Naive B cell (primary cell): Measurements from ENCODE around the gene CHTF18. TPM values are rescaled to one million over a fixed set of nuclear protein-coding genes. Genes with fewer than 3 reads are reported as not detected.

Source experiments
- ATAC-seq, 2 donors: fragments of 150-1000 bp; cut with Tn5 transposase; 2 replicates each; pipeline ENCODE4 v1.10.0; 2021; ENCODE audit warnings: low read depth in 2 of 2, mild to moderate bottlenecking in 2 of 2, moderate library complexity in 2 of 2
- DNase-seq: peaks from one replicate; pipeline ENCODE4 v3.0.0; 2022
- H3K27ac Mint-ChIP-seq, 6 donors: one replicate each; pipeline ENCODE4 v1.8.0; 2020 to 2022; ENCODE audit warnings: mild to moderate bottlenecking in 6 of 6, mixed read lengths in 6 of 6, moderate library complexity in 5 of 6, inconsistent platforms in 2 of 6
- H3K27me3 Mint-ChIP-seq, 3 donors: one replicate each; pipeline ENCODE4 v1.8.0; 2021 to 2022; ENCODE audit warnings: mixed read lengths in 3 of 3, mild to moderate bottlenecking in 1 of 3
- H3K36me3 Mint-ChIP-seq, 2 donors: one replicate each; pipeline ENCODE4 v1.8.0; 2020 to 2022; ENCODE audit warnings: mixed read lengths in 2 of 2, inconsistent platforms in 1 of 2, mild to moderate bottlenecking in 1 of 2
- H3K4me1 Mint-ChIP-seq, 3 donors: one replicate each; pipeline ENCODE4 v1.8.0; 2020 to 2022; ENCODE audit warnings: mixed read lengths in 3 of 3, inconsistent platforms in 1 of 3, mild to moderate bottlenecking in 1 of 3, moderate library complexity in 1 of 3
- H3K4me3 Mint-ChIP-seq, 8 donors: one replicate each; pipeline ENCODE4 v1.8.0; 2020 to 2022; ENCODE audit warnings: mild to moderate bottlenecking in 8 of 8, mixed read lengths in 8 of 8, moderate library complexity in 8 of 8, inconsistent platforms in 2 of 8
- H3K9me3 Mint-ChIP-seq, 7 donors: one replicate each; pipeline ENCODE4 v1.8.0; 2020 to 2022; ENCODE audit warnings: mixed read lengths in 7 of 7, mild to moderate bottlenecking in 5 of 7, inconsistent platforms in 2 of 7, moderate library complexity in 1 of 7
- polyA plus RNA-seq, 6 donors: library from polyadenylated mRNA; unstranded; fragments of 300-500 nt; fragmentation: Illumina TruSeq; gene quantifications; one replicate each; pipeline ENCODE4 v1.2.3, GENCODE V29; 2021; ENCODE audit warnings: low read depth in 6 of 6

CHTF18 gene
- polyA plus RNA-seq, 6 donors from 2014 or later: 3.4 to 8.4 (median 4.6) TPM

DNA sequence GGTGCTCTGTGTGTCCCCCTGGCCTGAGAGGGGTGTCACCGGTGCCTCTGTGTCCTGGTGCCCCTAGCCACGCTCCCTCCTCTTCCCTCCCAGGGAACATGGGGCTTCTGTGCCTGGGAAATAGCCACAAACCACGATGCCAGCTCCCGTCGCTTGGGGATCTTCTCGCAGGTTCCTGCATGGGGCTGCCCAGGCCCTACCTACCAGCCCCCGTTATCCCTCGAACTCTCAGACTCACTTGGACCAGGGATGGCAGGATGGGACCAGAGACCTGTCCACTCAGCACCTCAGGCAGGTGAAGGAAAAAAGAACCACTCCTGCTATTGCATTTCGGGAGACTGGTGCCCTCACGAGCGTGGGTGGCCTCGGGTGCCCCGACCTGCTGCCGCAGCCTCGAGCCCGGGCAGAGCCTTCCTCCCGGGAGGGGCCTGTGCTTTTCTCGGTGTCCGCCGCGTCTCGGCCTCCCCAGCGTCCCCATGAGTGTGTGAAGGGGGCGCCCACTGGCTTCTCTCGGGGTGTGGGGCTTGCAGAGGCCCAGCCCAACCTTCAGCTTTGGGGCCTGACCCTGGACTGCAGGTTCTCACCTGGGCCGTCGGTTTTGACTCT is 53.1 kb downstream of the CHTF18 start:
- Mint-ChIP-seq H3K27ac (no peak overlapping the region), H3K36me3 (peaks cover 0 to 1% of the 10 kb centered on the region in 2 donors), H3K4me1 (no peaks in the 10 kb centered on the region), H3K4me3 (no peak overlapping the region), H3K27me3 (no peaks in the 10 kb centered on the region), H3K9me3 (peaks cover 0 to 19% (median 7%) of the 10 kb centered on the region in 7 donors)
- DNase-seq (no peak), ATAC-seq (no peak)

DNA sequence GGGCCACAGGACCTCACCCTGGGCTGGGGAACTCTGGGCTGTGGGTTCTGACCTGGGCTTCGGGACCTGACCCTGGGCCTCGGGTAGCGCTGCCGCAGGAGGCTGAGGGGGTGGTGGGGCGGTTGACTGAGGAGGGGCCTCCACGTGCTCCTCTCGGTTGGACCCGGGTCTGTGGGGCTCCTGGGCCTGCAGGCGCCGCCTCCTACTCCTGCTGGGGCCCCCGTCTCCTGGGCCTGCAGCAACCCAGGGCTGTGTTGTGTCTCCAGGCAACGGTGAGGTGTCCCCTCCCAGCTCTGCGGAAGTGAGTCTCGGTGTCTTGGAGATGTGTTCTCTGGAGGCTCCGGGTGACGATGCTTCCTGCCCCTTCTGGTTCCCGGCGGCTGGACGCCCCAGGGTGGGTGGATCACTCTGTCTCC is 53.6 kb downstream of the CHTF18 start:
- H3K27ac Mint-ChIP-seq: peak overlapping the region in 1 of 6 donors; percentile 87
- ATAC-seq (no peak), DNase-seq (no peak)
- peaks cover 0 to 14% (median 3%) of the 10 kb centered on the region in 7 donors for H3K9me3 Mint-ChIP-seq
- no peak overlapping the region for H3K4me3 Mint-ChIP-seq
- no peaks in the 10 kb centered on the region for H3K36me3 Mint-ChIP-seq
- no peaks in the 10 kb centered on the region for H3K4me1 Mint-ChIP-seq
- H3K27me3 Mint-ChIP-seq: no peaks in the 10 kb centered on the region

DNA sequence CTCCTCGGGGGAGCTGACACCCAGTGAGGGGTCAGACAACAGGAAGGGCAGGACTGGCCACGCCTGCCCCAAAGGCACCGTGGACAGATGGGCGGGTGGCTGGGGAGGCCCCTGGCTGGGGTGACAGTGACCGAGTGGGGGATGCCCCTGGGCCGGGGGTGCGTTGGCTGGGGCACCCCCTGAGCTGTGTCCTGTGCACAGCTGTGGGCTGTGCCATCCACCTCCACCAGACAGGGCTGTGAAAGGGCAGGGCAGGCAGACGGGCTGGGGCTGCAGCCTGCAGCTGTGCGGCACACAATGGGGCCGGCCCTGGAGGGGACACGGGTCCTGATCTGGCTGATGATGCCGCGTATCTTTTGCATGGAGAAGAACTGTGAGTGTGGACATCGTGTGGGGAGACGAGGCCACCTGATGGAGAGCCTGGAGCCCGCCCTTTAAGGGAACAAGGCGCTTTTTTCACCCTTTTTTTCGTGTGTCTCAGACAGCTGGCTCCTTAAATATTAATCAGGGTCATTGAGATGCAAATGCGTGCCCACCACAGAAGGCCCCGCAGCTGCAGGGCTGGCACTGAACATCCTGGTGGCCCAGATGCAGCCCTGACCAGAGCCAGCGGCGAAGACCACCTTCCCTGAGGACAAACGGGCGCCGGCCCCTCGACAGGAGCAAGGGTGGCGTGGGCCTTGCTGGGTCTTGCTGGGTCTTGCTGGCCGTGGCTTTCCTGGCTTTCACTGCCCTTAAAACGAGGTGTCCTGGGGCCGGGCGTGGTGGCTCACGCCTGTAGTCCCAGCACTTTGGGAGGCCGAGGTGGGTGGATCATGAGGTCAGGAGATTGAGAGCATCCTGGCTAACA is 54.5 kb downstream of the CHTF18 start:
- no peaks in the 10 kb centered on the region for H3K27me3 Mint-ChIP-seq
- no peak for DNase-seq
- peak overlapping the region in 1 of 6 donors; percentile 20 for H3K27ac Mint-ChIP-seq
- no peaks in the 10 kb centered on the region for H3K4me1 Mint-ChIP-seq
- peaks cover 0 to 6% (median 3%) of the 10 kb centered on the region in 7 donors for H3K9me3 Mint-ChIP-seq
- no peak overlapping the region for H3K4me3 Mint-ChIP-seq
- no peak for ATAC-seq
- no peaks in the 10 kb centered on the region for H3K36me3 Mint-ChIP-seq

GRCh38 chr16:843771-844170 is 55.4 kb downstream of the CHTF18 start:
- ATAC-seq (no peak), DNase-seq (no peak)
- Mint-ChIP-seq H3K4me1 (no peaks in the 10 kb centered on the region), H3K27ac (no peak overlapping the region), H3K4me3 (no peak overlapping the region), H3K27me3 (no peaks in the 10 kb centered on the region), H3K36me3 (no peaks in the 10 kb centered on the region), H3K9me3 (peaks cover 0 to 3% (median 0%) of the 10 kb centered on the region in 7 donors)

- H3K27me3 Mint-ChIP-seq: no peaks in the 10 kb centered on the region
- DNase-seq: no peak
- no peaks in the 10 kb centered on the region for H3K36me3 Mint-ChIP-seq
- ATAC-seq: no peak
- no peak overlapping the region for H3K4me3 Mint-ChIP-seq
- H3K9me3 Mint-ChIP-seq: no peaks in the 10 kb centered on the region
- H3K27ac Mint-ChIP-seq: peak overlapping the region in 1 of 6 donors; percentile 53
- H3K4me1 Mint-ChIP-seq: no peaks in the 10 kb centered on the region
These were observed 56.4 kb downstream of the CHTF18 start for GRCh38 chr16:844638-845350.

GRCh38 chr16:845351-845745 is 56.9 kb downstream of the CHTF18 start:
- Mint-ChIP-seq H3K4me1 (no peaks in the 10 kb centered on the region), H3K27ac (peak overlapping the region in 2 of 6 donors; percentile 26 to 59), H3K9me3 (peaks cover 0 to 2% (median 0%) of the 10 kb centered on the region in 7 donors), H3K4me3 (peak overlapping the region in 1 of 8 donors; percentile 15), H3K36me3 (no peaks in the 10 kb centered on the region), H3K27me3 (no peaks in the 10 kb centered on the region)
- ATAC-seq (no peak), DNase-seq (no peak)

GRCh38 chr16:847151-847550 is 58.7 kb downstream of the CHTF18 start:
- H3K27ac Mint-ChIP-seq: no peak overlapping the region
- DNase-seq (no peak), ATAC-seq (no peak)
- no peak overlapping the region for H3K4me3 Mint-ChIP-seq
- H3K4me1 Mint-ChIP-seq: no peaks in the 10 kb centered on the region
- H3K27me3 Mint-ChIP-seq: no peaks in the 10 kb centered on the region
- peaks cover 0 to 2% (median 0%) of the 10 kb centered on the region in 7 donors for H3K9me3 Mint-ChIP-seq
- no peaks in the 10 kb centered on the region for H3K36me3 Mint-ChIP-seq

Other genes starting within 250 kb of the CHTF18 start
- not detected for gene PRR35, start 228.2 kb upstream of the CHTF18 start, polyA plus RNA-seq
- 1 to 10 TPM in 4 of 6 donors, under 1 TPM in 2; 0.90 to 3.4 (median 1.9) TPM for gene NHLRC4, start 221.6 kb upstream of the CHTF18 start, polyA plus RNA-seq
- 10 to 100 TPM in 5 of 6 donors, 1 to 10 TPM in 1; 4.5 to 22.2 (median 12.7) TPM for gene PIGQ, start 218.7 kb upstream of the CHTF18 start, polyA plus RNA-seq
- gene RAB40C, start 198.6 kb upstream of the CHTF18 start, polyA plus RNA-seq: 10 to 100 TPM in 2 of 6 donors, 1 to 10 TPM in 4; 6.8 to 14.5 (median 9.4) TPM
- not detected for gene WFIKKN1, start 157.6 kb upstream of the CHTF18 start, polyA plus RNA-seq
- gene METTL26, start 152.3 kb upstream of the CHTF18 start, polyA plus RNA-seq: 10 to 100 TPM; 66.3 to 87.6 (median 84.9) TPM
- gene MCRIP2, start 146.8 kb upstream of the CHTF18 start, polyA plus RNA-seq: 10 to 100 TPM; 20.8 to 46.6 (median 22.7) TPM
- 1 to 10 TPM in 2 of 6 donors, under 1 TPM in 3, not detected in 1; 0.75 to 2.3 (median 0.90) TPM for gene WDR90, start 139.3 kb upstream of the CHTF18 start, polyA plus RNA-seq
- gene RHOT2, start 120.5 kb upstream of the CHTF18 start, polyA plus RNA-seq: 10 to 100 TPM; 22.1 to 49.1 (median 35.0) TPM
- not detected for gene RHBDL1, start 112.9 kb upstream of the CHTF18 start, polyA plus RNA-seq
- 100 to 1,000 TPM; 121 to 180 (median 128) TPM for gene STUB1, start 108.2 kb upstream of the CHTF18 start, polyA plus RNA-seq
- 10 to 100 TPM; 38.1 to 62.6 (median 40.0) TPM for gene JMJD8, start 104.3 kb upstream of the CHTF18 start, polyA plus RNA-seq
- 10 to 100 TPM in 4 of 6 donors, 1 to 10 TPM in 2; 4.6 to 16.2 (median 11.4) TPM for gene WDR24, start 98.2 kb upstream of the CHTF18 start, polyA plus RNA-seq
- 1 to 10 TPM in 1 of 6 donors, under 1 TPM in 4, not detected in 1; 0.23 to 7.9 (median 0.56) TPM for gene FBXL16, start 82.8 kb upstream of the CHTF18 start, polyA plus RNA-seq
- 10 to 100 TPM in 1 of 6 donors, 1 to 10 TPM in 4, not detected in 1; 4.0 to 10.2 (median 6.2) TPM for gene METRN, start 73.5 kb upstream of the CHTF18 start, polyA plus RNA-seq
- 10 to 100 TPM; 21.5 to 62.0 (median 38.0) TPM for gene ANTKMT, start 67.5 kb upstream of the CHTF18 start, polyA plus RNA-seq
- under 1 TPM in 2 of 6 donors, not detected in 4; 0.41 to 0.95 TPM for gene CCDC78, start 62.2 kb upstream of the CHTF18 start, polyA plus RNA-seq
- gene HAGHL, start 61.5 kb upstream of the CHTF18 start, polyA plus RNA-seq: 1 to 10 TPM; 1.5 to 8.5 (median 2.9) TPM
- 10 to 100 TPM; 14.1 to 29.6 (median 20.5) TPM for gene CIAO3, start 47.6 kb upstream of the CHTF18 start, polyA plus RNA-seq
- gene MSLN, start 27.9 kb upstream of the CHTF18 start, polyA plus RNA-seq: not detected
- 10 to 100 TPM; 24.5 to 43.9 (median 33.7) TPM for gene RPUSD1, start 239 bp upstream of the CHTF18 start, polyA plus RNA-seq
- not detected for gene GNG13, start 12.1 kb downstream of the CHTF18 start, polyA plus RNA-seq
- gene LMF1, start 182.4 kb downstream of the CHTF18 start, polyA plus RNA-seq: 10 to 100 TPM in 5 of 6 donors, 1 to 10 TPM in 1; 8.2 to 19.6 (median 13.2) TPM
- not detected for gene SOX8, start 193.2 kb downstream of the CHTF18 start, polyA plus RNA-seq